Activated naive CD8-positive, alpha-beta T cell treated with anti-CD3 and anti-CD28 coated beads, Interleukin-2, amount 10 ng/mL, durations not matched to agents 7 days and 5 days (primary cell): ENCODE measurements around the gene KRTAP10-8. TPM values are rescaled to one million over a fixed set of nuclear protein-coding genes. Genes with fewer than 3 reads are reported as not detected.
"Not testable (repeated sequence)": the region's sequence is repeated elsewhere in the genome, so short reads cannot be mapped to it uniquely, and the experiment has no call there.

Source experiments
- ATAC-seq: fragments of 150-1000 bp; cut with Tn5 transposase; one replicate; pipeline ENCODE4 v1.10.0; 2021; ENCODE audit warnings: low read depth, moderate library complexity
- POLR2A ChIA-PET: fragments of 350-600 bp; sonication (Branson Sonifier 250); formaldehyde crosslinking; loops from one replicate; lab custom pipeline; 2021; ENCODE audit warnings: antibody characterized with exemption; lab: Charles Lee
- DNase-seq: peaks from one replicate; pipeline ENCODE4 v3.0.0; 2021
- H3K27ac Mint-ChIP-seq: one replicate; pipeline ENCODE4 v1.8.0; 2022; ENCODE audit warnings: mild to moderate bottlenecking, mixed read lengths
- H3K27me3 Mint-ChIP-seq: one replicate; pipeline ENCODE4 v1.8.0; 2022; ENCODE audit warnings: mild to moderate bottlenecking, moderate library complexity, mixed read lengths
- H3K36me3 Mint-ChIP-seq: one replicate; pipeline ENCODE4 v1.8.0; 2021; ENCODE audit warnings: mild to moderate bottlenecking, mixed read lengths
- H3K4me1 Mint-ChIP-seq: one replicate; pipeline ENCODE4 v1.8.0; 2021; ENCODE audit warnings: mixed read lengths
- H3K4me3 Mint-ChIP-seq: one replicate; pipeline ENCODE4 v1.8.0; 2022; ENCODE audit warnings: mild to moderate bottlenecking, moderate library complexity, mixed read lengths
- H3K9me3 Mint-ChIP-seq: one replicate; pipeline ENCODE4 v1.8.0; 2021; ENCODE audit warnings: mixed read lengths
- total RNA-seq, 2 experiments: library from RNA; stranded (reverse); gene quantifications; one replicate each; pipeline ENCODE4 v1.2.3, GENCODE V29; 2021

The KRTAP10-8 gene
- total RNA-seq, 2 experiments from 2014 or later, result not detected

DNA sequence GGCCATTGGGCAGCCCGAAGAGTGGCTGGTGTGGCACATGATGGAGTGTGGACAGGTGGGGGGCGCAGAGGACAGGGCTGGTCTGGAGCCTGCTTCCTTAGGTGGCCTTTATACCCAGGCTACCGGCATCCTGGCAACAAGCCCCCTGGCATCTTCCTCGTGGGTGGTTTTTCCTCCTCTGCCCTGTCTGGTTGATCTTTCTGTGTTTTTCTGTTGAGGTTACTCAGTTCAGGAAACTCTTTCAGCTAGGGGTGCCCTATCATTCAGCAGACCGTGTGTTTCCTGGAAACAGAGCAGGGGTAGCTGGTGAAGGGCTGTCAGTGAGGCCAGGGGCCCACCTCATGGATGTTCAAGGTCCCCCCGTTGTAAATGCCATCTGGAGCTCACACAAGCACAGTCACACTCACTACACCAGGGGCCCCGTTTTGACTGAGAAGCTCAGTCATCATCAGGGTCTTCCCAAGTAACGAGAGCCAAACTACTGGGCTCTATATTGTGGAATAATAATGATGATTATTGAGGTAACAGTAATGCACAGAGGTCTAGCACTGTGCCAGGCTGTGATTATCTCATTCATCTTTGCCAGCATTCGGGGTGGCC lies 42.8 kb downstream of the KRTAP10-8 start, which contains the start of gene KRTAP12-4:
Gene KRTAP12-4, minus strand, starts transcription at position 84 of the 600 bp plus-strand sequence. Its CDS starts 45 bp downstream, at position 39.
- H3K36me3 Mint-ChIP-seq, result peaks cover 40% of the 10 kb centered on the region
- POLR2A ChIA-PET, result no interaction called here
- ATAC-seq, result no peak
- peak within 1 kb of the TSS; percentile 30 for H3K4me3 Mint-ChIP-seq
- H3K27ac Mint-ChIP-seq, result peak within 1 kb of the TSS; percentile 77
- no peaks in the 10 kb centered on the region for H3K27me3 Mint-ChIP-seq
- DNase-seq, result no peak
- H3K9me3 Mint-ChIP-seq, result peaks cover 37% of the 10 kb centered on the region
- peaks cover 37% of the 10 kb centered on the region for H3K4me1 Mint-ChIP-seq

DNA sequence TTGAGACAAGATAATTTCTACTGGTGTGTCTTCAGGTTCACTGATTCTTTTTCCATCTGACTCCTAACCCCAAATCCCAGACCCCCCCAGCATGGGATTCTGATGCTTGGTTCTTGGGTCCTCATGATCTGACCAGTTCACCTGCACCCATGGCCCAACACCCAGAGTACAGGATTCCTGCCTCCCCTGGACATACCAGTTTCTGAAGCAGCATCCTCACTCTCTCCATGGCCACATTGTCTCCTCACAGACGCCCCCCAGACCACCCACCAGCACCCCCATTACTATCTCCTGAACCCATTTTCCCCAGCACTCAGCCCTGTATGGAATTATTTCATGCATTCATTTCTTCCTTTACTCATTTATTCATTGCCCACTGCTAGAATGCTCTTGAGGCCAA lies 45.0 kb downstream of the KRTAP10-8 start:
- no peaks in the 10 kb centered on the region for H3K27me3 Mint-ChIP-seq
- H3K9me3 Mint-ChIP-seq, result peaks cover 45% of the 10 kb centered on the region
- H3K27ac Mint-ChIP-seq, result peak overlapping the region; percentile 90
- DNase-seq (no peak), ATAC-seq (no peak)
- POLR2A ChIA-PET, result interaction anchor here (1.1 to 1.4 kb wide), 3 partner anchors 38 to 217 kb away, joined by 3 to 8 read pairs (median 6); partner anchors contain the start of gene PTTG1IP
- H3K4me3 Mint-ChIP-seq, result peak overlapping the region; percentile 65
- H3K4me1 Mint-ChIP-seq, result peaks cover 38% of the 10 kb centered on the region
- H3K36me3 Mint-ChIP-seq, result peaks cover 51% of the 10 kb centered on the region

DNA sequence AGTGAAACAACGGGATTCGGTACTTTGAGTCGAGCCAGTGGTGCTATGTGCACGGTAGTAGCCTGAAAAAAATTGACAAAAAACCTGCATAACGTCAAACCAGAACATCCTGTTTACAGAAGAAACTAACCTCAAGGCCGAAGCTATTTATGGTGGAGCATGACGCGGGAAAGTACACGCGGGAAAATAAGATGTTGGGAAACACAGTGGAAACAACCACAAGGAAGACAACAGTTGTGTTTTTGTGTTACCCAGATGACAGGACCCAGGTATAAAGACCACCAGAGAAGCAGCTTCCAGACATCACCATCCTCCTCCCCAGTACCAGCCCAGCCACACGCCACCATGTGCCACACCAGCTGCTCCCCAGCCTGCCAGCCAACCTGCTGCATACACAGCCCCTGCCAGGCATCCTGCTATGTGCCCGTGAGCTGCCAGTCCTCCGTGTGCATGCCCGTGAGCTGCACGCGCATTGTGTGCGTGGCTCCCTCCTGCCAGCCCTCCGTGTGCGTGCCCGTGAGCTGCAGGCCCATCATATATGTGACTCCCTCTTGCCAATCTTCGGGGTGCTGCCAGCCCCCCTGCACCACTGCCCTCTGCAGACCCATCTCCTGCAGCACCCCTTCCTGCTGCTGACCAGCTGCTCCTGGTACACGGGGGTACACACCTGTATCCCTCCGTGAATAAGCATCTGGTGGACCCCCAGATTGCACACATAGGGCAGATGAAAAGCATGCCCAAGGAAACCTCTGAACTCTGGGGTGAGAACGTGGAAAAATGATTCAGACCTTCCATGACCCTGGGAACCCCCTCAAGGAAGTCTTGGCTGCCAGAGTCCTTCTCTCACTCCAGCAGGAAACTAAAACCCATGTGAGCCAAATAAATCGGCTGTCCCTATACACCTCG lies 46.0 kb downstream of the KRTAP10-8 start, which contains the start of gene KRTAP12-3:
Gene KRTAP12-3, plus strand, starts transcription at position 298 of the 906 bp plus-strand sequence. Its CDS starts 48 bp downstream, at position 346.
- ATAC-seq (peak; percentile 73), DNase-seq (peak; percentile 52)
- Mint-ChIP-seq H3K9me3 (peaks cover 51% of the 10 kb centered on the region), H3K27me3 (peaks cover 6% of the 10 kb centered on the region), H3K4me3 (peak within 1 kb of the TSS; percentile 65), H3K36me3 (peaks cover 55% of the 10 kb centered on the region), H3K4me1 (peaks cover 38% of the 10 kb centered on the region), H3K27ac (peak within 1 kb of the TSS; percentile 90)
- POLR2A ChIA-PET, result interaction anchor here (0.8 to 1.4 kb wide), 6 partner anchors 13 to 304 kb away, joined by 3 to 8 read pairs (median 4); partner anchors contain the start of genes PTTG1IP and TRPM2

GRCh38 chr21:44658541-44658910 lies 46.6 kb downstream of the KRTAP10-8 start:
- POLR2A ChIA-PET, result interaction anchor here (1.2 kb wide), 2 partner anchors 13 to 305 kb away, joined by 4 read pairs; partner anchors contain the start of gene TRPM2
- ATAC-seq (no peak), DNase-seq (no peak)
- peaks cover 38% of the 10 kb centered on the region for H3K4me1 Mint-ChIP-seq
- peaks cover 53% of the 10 kb centered on the region for H3K36me3 Mint-ChIP-seq
- H3K9me3 Mint-ChIP-seq, result peaks cover 48% of the 10 kb centered on the region
- H3K27ac Mint-ChIP-seq, result peak overlapping the region; percentile 90
- peak overlapping the region; percentile 65 for H3K4me3 Mint-ChIP-seq
- peaks cover 10% of the 10 kb centered on the region for H3K27me3 Mint-ChIP-seq

- peaks cover 42% of the 10 kb centered on the region for H3K9me3 Mint-ChIP-seq
- peaks cover 34% of the 10 kb centered on the region for H3K4me1 Mint-ChIP-seq
- H3K4me3 Mint-ChIP-seq, result peak overlapping the region; percentile 65
- H3K36me3 Mint-ChIP-seq, result peaks cover 53% of the 10 kb centered on the region
- peak overlapping the region; percentile 90 for H3K27ac Mint-ChIP-seq
- ATAC-seq, result peak; percentile 62
- DNase-seq, result no peak
- POLR2A ChIA-PET, result no interaction called here
- peaks cover 10% of the 10 kb centered on the region for H3K27me3 Mint-ChIP-seq
These were observed 47.2 kb downstream of the KRTAP10-8 start for GRCh38 chr21:44658913-44659595.

GRCh38 chr21:44661567-44661966 lies 49.7 kb downstream of the KRTAP10-8 start:
- DNase-seq, H3K4me3 Mint-ChIP-seq, ATAC-seq, H3K27ac Mint-ChIP-seq, POLR2A ChIA-PET: not testable (repeated sequence)
- H3K9me3 Mint-ChIP-seq, result peaks cover 35% of the 10 kb centered on the region
- peaks cover 29% of the 10 kb centered on the region for H3K4me1 Mint-ChIP-seq
- H3K36me3 Mint-ChIP-seq, result peaks cover 47% of the 10 kb centered on the region
- H3K27me3 Mint-ChIP-seq, result peaks cover 10% of the 10 kb centered on the region

Other genes starting within 250 kb of the KRTAP10-8 start
- gene LRRC3, start 156.6 kb upstream of the KRTAP10-8 start, total RNA-seq, result 1 to 10 TPM; 3.0 to 3.5 TPM
- gene KRTAP10-1, start 71.9 kb upstream of the KRTAP10-8 start, total RNA-seq, result not detected
- gene KRTAP10-2, start 60.6 kb upstream of the KRTAP10-8 start, total RNA-seq, result not detected
- not detected for gene KRTAP10-3, start 53.3 kb upstream of the KRTAP10-8 start, total RNA-seq
- not detected for gene KRTAP10-4, start 38.4 kb upstream of the KRTAP10-8 start, total RNA-seq
- not detected for gene KRTAP10-5, start 31.5 kb upstream of the KRTAP10-8 start, total RNA-seq
- not detected for gene KRTAP10-6, start 19.6 kb upstream of the KRTAP10-8 start, total RNA-seq
- gene KRTAP10-7, start 11.5 kb upstream of the KRTAP10-8 start, total RNA-seq, result not detected
- gene KRTAP10-9, start 15.0 kb downstream of the KRTAP10-8 start, total RNA-seq, result not detected
- not detected for gene KRTAP10-10, start 25.3 kb downstream of the KRTAP10-8 start, total RNA-seq
- gene KRTAP10-11, start 34.3 kb downstream of the KRTAP10-8 start, total RNA-seq, result not detected
- not detected for gene KRTAP12-4, start 42.6 kb downstream of the KRTAP10-8 start, total RNA-seq
- gene KRTAP12-3, start 45.9 kb downstream of the KRTAP10-8 start, total RNA-seq, result not detected
- not detected for gene KRTAP12-2, start 54.8 kb downstream of the KRTAP10-8 start, total RNA-seq
- not detected for gene KRTAP12-1, start 70.1 kb downstream of the KRTAP10-8 start, total RNA-seq
- gene KRTAP10-12, start 85.1 kb downstream of the KRTAP10-8 start, total RNA-seq, result not detected
- not detected for gene TSPEAR, start 99.5 kb downstream of the KRTAP10-8 start, total RNA-seq
- gene UBE2G2, start 189.7 kb downstream of the KRTAP10-8 start, total RNA-seq, result 100 to 1,000 TPM; 111 TPM
- gene SUMO3, start 206.0 kb downstream of the KRTAP10-8 start, total RNA-seq, result 10 to 100 TPM; 81.5 to 82.6 TPM